ENCODE measurements around the gene F8A1. TPM values are rescaled to one million over a fixed set of nuclear protein-coding genes. Genes with fewer than 3 reads are reported as not detected.
"Not testable (repeated sequence)": the region's sequence is repeated elsewhere in the genome, so short reads cannot be mapped to it uniquely, and the experiment has no call there.

The F8A1 gene
- 14.9 and 19.0 TPM in 2 replicates for total RNA-seq

DNA sequence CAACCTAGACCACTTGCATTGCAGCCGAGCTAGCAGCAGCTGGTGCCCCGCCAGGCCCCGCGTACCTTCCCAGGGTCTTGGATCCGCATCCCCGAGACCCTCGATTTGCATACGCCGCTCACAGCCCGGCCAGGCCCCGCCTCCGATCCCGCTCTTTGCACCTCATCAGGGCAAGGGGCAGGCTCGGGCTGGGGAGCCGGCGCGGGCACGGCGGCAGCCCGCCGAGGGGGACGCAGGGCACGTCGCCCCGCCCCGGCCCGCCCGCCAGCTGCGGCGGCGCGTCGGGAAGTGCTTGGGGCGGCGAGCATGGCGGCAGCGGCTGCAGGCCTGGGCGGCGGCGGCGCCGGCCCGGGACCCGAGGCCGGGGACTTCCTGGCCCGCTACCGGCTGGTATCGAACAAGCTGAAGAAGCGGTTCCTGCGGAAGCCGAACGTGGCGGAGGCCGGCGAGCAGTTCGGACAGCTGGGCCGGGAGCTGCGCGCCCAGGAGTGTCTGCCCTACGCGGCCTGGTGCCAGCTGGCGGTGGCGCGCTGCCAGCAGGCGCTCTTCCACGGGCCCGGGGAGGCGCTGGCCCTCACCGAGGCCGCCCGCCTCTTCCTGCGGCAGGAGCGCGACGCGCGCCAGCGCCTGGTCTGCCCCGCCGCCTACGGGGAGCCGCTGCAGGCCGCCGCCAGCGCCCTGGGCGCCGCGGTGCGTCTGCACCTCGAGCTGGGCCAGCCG, at the start of gene F8A1:
Gene F8A1 (plus strand): TSS at position 287 of the 720 bp plus-strand sequence. CDS start 20 bp downstream, at position 307.
- not testable (repeated sequence) for H3K36me3 ChIP-seq (ENCODE audit: control insufficient read depth, insufficient read depth, low read length); H3K4me3 ChIP-seq (ENCODE audit: low read depth, low read length); DNase-seq (ENCODE audit: low read depth)

DNA sequence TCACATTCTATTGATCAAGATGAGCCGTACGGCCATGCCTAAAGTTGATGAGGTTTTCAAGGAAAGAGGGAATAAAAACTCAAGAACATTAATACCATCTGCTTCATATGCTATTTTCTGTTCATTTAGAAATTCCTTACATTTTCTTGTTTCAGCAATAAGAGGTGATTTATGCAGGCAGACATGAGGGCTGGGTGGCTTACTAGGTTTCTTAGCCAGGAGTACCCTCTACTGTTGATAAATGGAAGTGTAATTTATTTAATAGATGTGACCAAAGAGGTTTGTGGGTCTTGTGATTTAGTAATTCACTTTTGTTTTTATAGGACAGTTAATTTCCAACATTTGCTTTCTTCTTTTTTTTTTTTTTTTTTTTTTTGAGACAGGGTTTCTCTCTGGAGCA, 45.3 kb upstream of the F8A1 start:
- TF ChIP-seq, protein P1, sequence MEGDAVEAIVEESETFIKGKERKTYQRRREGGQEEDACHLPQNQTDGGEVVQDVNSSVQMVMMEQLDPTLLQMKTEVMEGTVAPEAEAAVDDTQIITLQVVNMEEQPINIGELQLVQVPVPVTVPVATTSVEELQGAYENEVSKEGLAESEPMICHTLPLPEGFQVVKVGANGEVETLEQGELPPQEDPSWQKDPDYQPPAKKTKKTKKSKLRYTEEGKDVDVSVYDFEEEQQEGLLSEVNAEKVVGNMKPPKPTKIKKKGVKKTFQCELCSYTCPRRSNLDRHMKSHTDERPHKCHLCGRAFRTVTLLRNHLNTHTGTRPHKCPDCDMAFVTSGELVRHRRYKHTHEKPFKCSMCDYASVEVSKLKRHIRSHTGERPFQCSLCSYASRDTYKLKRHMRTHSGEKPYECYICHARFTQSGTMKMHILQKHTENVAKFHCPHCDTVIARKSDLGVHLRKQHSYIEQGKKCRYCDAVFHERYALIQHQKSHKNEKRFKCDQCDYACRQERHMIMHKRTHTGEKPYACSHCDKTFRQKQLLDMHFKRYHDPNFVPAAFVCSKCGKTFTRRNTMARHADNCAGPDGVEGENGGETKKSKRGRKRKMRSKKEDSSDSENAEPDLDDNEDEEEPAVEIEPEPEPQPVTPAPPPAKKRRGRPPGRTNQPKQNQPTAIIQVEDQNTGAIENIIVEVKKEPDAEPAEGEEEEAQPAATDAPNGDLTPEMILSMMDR (IDR thresholded peaks at IDR 0.05; ENCODE audit: insufficient read depth, low read length, poor library complexity, severe bottlenecking): peak; percentile 37
- Histone ChIP-seq H3K36me3 (ENCODE audit: control insufficient read depth, insufficient read depth, low read length) (no peaks in the 10 kb centered on the region), H3K27me3 (ENCODE audit: control insufficient read depth, insufficient read depth, low read length) (no peaks in the 10 kb centered on the region), H3K4me3 (ENCODE audit: low read depth, low read length) (no peak overlapping the region)
- DNase-seq (ENCODE audit: low read depth): no peak

More for the DNA sequence above, at the start of gene F8A1:
- H3K27me3 ChIP-seq (ENCODE audit: control insufficient read depth, insufficient read depth, low read length): not testable (repeated sequence)

DNA sequence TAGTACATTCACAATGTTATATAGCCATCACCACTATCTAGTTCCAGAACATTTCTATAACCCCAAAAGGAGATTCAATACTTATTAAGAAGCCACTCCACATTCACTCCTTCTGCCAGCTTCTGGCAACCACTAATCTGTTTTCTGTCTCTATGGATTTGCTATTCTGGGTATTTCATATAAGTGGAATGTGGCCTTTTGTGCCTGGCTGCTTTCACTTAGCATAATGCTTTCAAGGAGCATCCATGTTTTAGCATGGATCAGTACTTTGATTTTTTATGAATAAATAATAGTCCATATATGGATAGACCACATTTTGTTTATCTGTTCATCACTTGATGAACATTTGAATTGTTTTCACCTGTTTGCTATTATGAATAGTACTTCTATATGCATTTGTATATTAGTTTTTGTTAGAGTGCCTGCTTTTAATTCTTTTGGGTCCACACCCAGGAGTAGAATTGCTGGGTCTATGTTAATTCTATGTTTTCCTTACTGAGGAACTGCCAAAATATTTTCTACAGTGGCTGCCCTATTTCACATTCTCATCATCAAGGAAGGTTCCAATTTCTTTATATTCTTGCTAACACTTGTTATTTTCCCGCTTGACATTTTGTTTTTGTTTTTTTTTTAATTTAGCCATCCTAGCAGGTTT, 35.1 kb upstream of the F8A1 start:
- TF ChIP-seq, protein P1 (IDR thresholded peaks at IDR 0.05; ENCODE audit: insufficient read depth, low read length, poor library complexity, severe bottlenecking): no peak
- Histone ChIP-seq H3K36me3 (ENCODE audit: control insufficient read depth, insufficient read depth, low read length) (no peaks in the 10 kb centered on the region), H3K27me3 (ENCODE audit: control insufficient read depth, insufficient read depth, low read length) (no peaks in the 10 kb centered on the region), H3K4me3 (ENCODE audit: low read depth, low read length) (no peak overlapping the region)
- no peak for DNase-seq (ENCODE audit: low read depth)

DNA sequence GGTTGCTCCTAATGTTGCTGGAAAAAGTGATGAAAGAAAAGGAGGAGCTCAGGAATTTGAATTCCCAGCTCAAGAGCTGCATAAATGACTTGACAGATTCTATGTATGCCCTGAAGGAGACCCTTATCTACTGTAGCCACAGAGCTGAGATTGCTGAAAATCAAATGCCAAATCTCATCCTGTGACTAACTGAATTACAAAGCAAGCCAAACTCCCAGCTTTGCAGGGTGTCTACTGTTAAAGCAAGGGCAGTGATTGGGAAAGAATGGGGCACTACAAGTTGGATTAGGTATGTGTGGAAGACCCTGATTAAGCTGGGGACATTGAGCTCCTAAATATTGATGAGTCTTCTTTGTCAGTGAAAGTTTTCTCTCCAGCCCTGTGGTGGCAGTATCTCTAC, 30.9 kb upstream of the F8A1 start:
- TF ChIP-seq, protein P1 (IDR thresholded peaks at IDR 0.05; ENCODE audit: insufficient read depth, low read length, poor library complexity, severe bottlenecking): no peak
- DNase-seq (ENCODE audit: low read depth): no peak

DNA sequence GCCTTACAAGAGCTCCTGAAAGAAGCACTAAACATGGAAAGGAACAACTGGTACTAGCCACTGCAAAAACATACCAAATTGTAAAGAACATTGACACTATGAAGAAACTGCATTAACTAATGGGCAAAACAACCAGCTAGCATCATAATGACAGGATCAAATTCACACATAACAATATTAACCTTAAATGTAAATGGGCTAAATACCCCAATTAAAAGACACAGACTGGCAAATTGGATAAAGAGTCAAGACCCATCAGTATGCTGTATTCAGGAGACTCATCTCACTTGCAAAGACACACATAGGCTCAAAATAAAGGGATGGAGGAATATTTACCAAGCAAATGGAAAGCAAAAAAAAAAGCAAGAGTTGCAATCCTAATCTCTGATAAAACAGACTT, 17.6 kb upstream of the F8A1 start:
- H3K4me3 ChIP-seq (ENCODE audit: low read depth, low read length); H3K27me3 ChIP-seq (ENCODE audit: control insufficient read depth, insufficient read depth, low read length); H3K36me3 ChIP-seq (ENCODE audit: control insufficient read depth, insufficient read depth, low read length); DNase-seq (ENCODE audit: low read depth): not testable (repeated sequence)

More for the DNA sequence above, 30.9 kb upstream of the F8A1 start:
- H3K27me3 ChIP-seq (ENCODE audit: control insufficient read depth, insufficient read depth, low read length): no peaks in the 10 kb centered on the region
- H3K36me3 ChIP-seq (ENCODE audit: control insufficient read depth, insufficient read depth, low read length): no peaks in the 10 kb centered on the region
- no peak overlapping the region for H3K4me3 ChIP-seq (ENCODE audit: low read depth, low read length)

DNA sequence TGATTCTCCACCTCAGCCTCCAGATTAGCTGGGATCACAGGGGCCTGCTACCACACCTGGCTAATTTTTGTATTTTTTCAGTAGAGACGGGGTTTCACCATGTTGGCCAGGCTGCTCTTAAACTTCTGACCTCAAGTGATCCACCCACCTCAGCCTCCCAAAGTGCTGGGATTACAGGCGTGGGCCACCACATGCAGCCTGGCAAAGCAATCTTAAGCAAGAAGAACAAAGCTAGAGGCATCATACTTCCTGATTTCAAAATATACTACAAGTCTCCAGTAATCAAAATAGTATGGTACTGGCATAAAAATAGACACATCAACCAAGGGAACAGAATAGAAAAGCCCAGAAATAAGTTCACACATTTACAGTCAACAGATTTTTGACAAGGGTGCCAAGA, 12.8 kb upstream of the F8A1 start:
- TF ChIP-seq, protein P1 (IDR thresholded peaks at IDR 0.05; ENCODE audit: insufficient read depth, low read length, poor library complexity, severe bottlenecking): no peak
- Histone ChIP-seq H3K36me3 (ENCODE audit: control insufficient read depth, insufficient read depth, low read length) (no peaks in the 10 kb centered on the region), H3K27me3 (ENCODE audit: control insufficient read depth, insufficient read depth, low read length) (no peaks in the 10 kb centered on the region), H3K4me3 (ENCODE audit: low read depth, low read length) (no peak overlapping the region)
- DNase-seq (ENCODE audit: low read depth): no peak

DNA sequence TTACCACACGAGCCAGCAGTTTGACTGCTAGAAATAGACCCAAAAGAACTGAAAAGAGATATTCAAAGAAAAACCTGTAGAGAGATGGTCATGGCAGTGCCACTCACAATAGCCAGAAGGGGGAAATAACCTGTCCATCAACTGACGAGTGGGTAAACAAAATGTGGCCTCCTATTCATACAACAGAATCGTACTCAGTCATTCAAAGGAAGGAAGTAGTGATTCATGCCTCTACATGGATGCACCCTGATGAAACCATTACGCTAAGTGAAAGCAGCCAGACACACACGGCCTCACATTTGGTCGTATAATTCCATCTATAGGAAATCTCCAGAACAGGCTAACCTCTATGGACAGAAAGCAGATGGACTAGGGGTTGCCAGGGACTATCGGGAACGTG, 2.1 kb upstream of the F8A1 start:
- H3K4me3 ChIP-seq (ENCODE audit: low read depth, low read length); H3K27me3 ChIP-seq (ENCODE audit: control insufficient read depth, insufficient read depth, low read length); H3K36me3 ChIP-seq (ENCODE audit: control insufficient read depth, insufficient read depth, low read length); DNase-seq (ENCODE audit: low read depth): not testable (repeated sequence)

DNA sequence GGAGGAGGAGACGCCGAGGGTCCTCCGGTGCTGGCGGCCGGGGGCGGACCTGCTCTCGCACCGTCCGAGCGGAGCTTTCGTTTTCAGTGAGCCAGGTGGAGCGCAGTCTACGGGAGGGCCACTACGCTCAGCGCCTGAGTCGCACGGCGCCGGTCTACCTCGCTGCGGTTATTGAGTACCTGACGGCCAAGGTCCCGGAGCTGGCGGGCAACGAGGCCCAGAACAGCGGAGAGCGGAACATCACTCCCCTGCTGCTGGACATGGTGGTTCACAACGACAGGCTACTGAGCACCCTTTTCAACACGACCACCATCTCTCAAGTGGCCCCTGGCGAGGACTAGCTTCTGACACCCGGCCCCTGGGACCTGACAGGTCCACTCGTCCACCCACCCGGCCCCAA, 1.1 kb upstream of the F8A1 start:
- H3K36me3 ChIP-seq (ENCODE audit: control insufficient read depth, insufficient read depth, low read length); DNase-seq (ENCODE audit: low read depth): not testable (repeated sequence)

DNA sequence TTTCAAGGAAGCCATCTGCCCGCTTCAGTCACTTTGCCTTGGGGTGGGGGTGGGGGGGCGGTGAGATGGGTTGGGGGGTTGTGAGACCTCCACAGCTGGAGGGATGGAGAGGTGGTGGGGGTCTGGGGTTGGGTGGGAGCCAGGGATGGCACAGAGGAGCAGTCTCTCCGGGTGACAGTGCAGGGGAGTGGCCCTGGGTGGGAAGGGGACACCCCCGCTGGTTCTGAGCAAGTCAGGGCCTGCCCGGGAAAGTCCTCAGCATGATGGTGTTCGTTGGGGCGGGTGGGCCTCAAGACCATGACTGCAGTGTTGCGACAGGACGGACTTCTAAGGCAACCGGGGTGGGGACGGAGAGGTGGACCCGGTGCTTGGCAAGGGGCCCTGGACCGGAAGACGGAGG, 606 bp upstream of the F8A1 start:
- H3K4me3 ChIP-seq (ENCODE audit: low read depth, low read length); H3K36me3 ChIP-seq (ENCODE audit: control insufficient read depth, insufficient read depth, low read length); DNase-seq (ENCODE audit: low read depth); H3K27me3 ChIP-seq (ENCODE audit: control insufficient read depth, insufficient read depth, low read length): not testable (repeated sequence)

More for the DNA sequence above, 1.1 kb upstream of the F8A1 start:
- H3K27me3 ChIP-seq (ENCODE audit: control insufficient read depth, insufficient read depth, low read length); H3K4me3 ChIP-seq (ENCODE audit: low read depth, low read length): not testable (repeated sequence)

DNA sequence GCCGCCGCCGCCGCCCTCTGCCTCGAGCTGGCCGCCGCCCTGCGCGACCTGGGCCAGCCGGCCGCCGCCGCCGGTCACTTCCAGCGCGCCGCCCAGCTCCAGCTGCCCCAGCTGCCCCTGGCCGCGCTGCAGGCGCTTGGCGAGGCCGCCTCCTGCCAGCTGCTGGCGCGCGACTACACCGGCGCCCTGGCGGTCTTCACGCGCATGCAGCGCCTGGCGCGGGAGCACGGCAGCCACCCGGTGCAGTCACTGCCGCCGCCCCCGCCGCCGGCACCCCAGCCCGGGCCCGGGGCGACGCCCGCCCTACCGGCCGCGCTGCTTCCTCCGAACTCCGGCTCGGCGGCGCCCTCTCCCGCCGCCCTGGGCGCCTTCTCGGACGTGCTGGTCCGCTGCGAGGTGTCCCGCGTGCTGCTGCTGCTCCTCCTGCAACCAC, 650 bp downstream of the F8A1 start:
- not testable (repeated sequence) for H3K36me3 ChIP-seq (ENCODE audit: control insufficient read depth, insufficient read depth, low read length); H3K27me3 ChIP-seq (ENCODE audit: control insufficient read depth, insufficient read depth, low read length); DNase-seq (ENCODE audit: low read depth); H3K4me3 ChIP-seq (ENCODE audit: low read depth, low read length)
